HEK293 (cell line): ENCODE measurements around the gene LIN9.

Experiments
- CTCF ChIA-PET: fragments of 350-600 bp; formaldehyde crosslinking; extraction: SDS; loops from one replicate; lab custom pipeline; 2021; ENCODE audit warnings: antibody characterized with exemption; lab: Yijun Ruan, JAX
- POLR2A ChIA-PET: fragments of 300-600 bp; formaldehyde crosslinking; extraction: SDS; loops from one replicate; lab custom pipeline; 2020; ENCODE audit warnings: antibody characterized with exemption, inconsistent platforms; lab: Yijun Ruan, JAX
- H3K27ac ChIP-seq: fragments of 200-500 bp; sonication (Bioruptor generic); 2 replicates; pipeline ENCODE4 v1.5.1; 2014; ENCODE audit warnings: low read depth, low read length, control low read depth, inconsistent platforms; ENCODE audit errors: extremely low read depth
- H3K36me3 ChIP-seq, 2 experiments: fragments of 200-500 bp in 1 of 2; sonication (Bioruptor generic) in 1 of 2; 1 replicate in 1 of 2; 2 replicates in 1 of 2; pipeline ENCODE4 v1.5.1; 2014 to 2017; ENCODE audit warnings: inconsistent platforms in 2 of 2, low read length in 2 of 2; ENCODE audit not compliant: control insufficient read depth in 2 of 2, insufficient read depth in 1 of 2
- H3K4me1 ChIP-seq: fragments of 200-500 bp; sonication (Bioruptor generic); 2 replicates; pipeline ENCODE4 v1.5.1; 2014; ENCODE audit warnings: mild to moderate bottlenecking, low read length, inconsistent platforms; ENCODE audit not compliant: control insufficient read depth, insufficient read depth
- H3K4me3 ChIP-seq: 2 replicates; pipeline ENCODE4 v1.5.1; 2011; ENCODE audit warnings: low read depth, mild to moderate bottlenecking, control low read depth, low read length, moderate library complexity
- H3K9me3 ChIP-seq: fragments of 200-500 bp; sonication (Bioruptor generic); 2 replicates; pipeline ENCODE4 v1.5.1; 2014; ENCODE audit warnings: low read depth, low read length, inconsistent platforms; ENCODE audit not compliant: control insufficient read depth, insufficient read depth
- GLIS1 ChIP-seq: fragments of 450-650 bp; formaldehyde crosslinking; IDR thresholded peaks from 2 replicates; pipeline ENCODE4 v1.5.1; 2016; ENCODE audit warnings: missing biosample characterization, missing genetic modification characterization
- PRDM1 ChIP-seq: fragments of 450-650 bp; formaldehyde crosslinking; IDR thresholded peaks from 2 replicates; pipeline ENCODE4; 2016; ENCODE audit warnings: missing biosample characterization, missing genetic modification characterization
- ZBTB7A ChIP-seq: fragments of 450-650 bp; formaldehyde crosslinking; IDR thresholded peaks from 2 replicates; pipeline ENCODE4 v1.5.1; 2016; ENCODE audit warnings: low read depth, missing biosample characterization, missing genetic modification characterization
- ZNF132 ChIP-seq: fragments of 450-650 bp; formaldehyde crosslinking; IDR thresholded peaks from 2 replicates; pipeline ENCODE4 v1.5.1; 2017; ENCODE audit warnings: missing biosample characterization, missing genetic modification characterization, borderline replicate concordance
- ZNF169 ChIP-seq: fragments of 450-650 bp; formaldehyde crosslinking; IDR thresholded peaks from 2 replicates; pipeline ENCODE4 v1.5.1; 2016; ENCODE audit warnings: missing biosample characterization, missing genetic modification characterization
- ZNF221 ChIP-seq: fragments of 450-650 bp; formaldehyde crosslinking; IDR thresholded peaks from 2 replicates; pipeline ENCODE4 v1.5.1; 2017; ENCODE audit warnings: missing biosample characterization, missing genetic modification characterization, borderline replicate concordance
- ZNF248 ChIP-seq: fragments of 450-650 bp; formaldehyde crosslinking; IDR thresholded peaks from 2 replicates; pipeline ENCODE4 v1.5.1; 2017; ENCODE audit warnings: missing biosample characterization, missing genetic modification characterization
- ZNF324 ChIP-seq: fragments of 450-650 bp; formaldehyde crosslinking; IDR thresholded peaks from 2 replicates; pipeline ENCODE4 v1.5.1; 2016; ENCODE audit warnings: missing biosample characterization, missing genetic modification characterization
- ZNF350 ChIP-seq: fragments of 450-650 bp; formaldehyde crosslinking; IDR thresholded peaks from 2 replicates; pipeline ENCODE4 v1.5.0; 2017; ENCODE audit warnings: missing biosample characterization, mild to moderate bottlenecking, missing genetic modification characterization
- ZNF354C ChIP-seq: fragments of 450-650 bp; formaldehyde crosslinking; IDR thresholded peaks from 2 replicates; pipeline ENCODE4 v1.5.1; 2016; ENCODE audit warnings: missing biosample characterization, missing genetic modification characterization, low read depth, borderline replicate concordance
- ZNF624 ChIP-seq: fragments of 450-650 bp; formaldehyde crosslinking; IDR thresholded peaks from 2 replicates; pipeline ENCODE4 v1.5.1; 2017; ENCODE audit warnings: missing biosample characterization, missing genetic modification characterization
- ZNF791 ChIP-seq: fragments of 450-650 bp; formaldehyde crosslinking; IDR thresholded peaks from 2 replicates; pipeline ENCODE4 v1.5.1; 2016; ENCODE audit warnings: missing biosample characterization, missing genetic modification characterization
- TF ChIP-seq, protein P1 (sequence below): fragments of 450-650 bp; formaldehyde crosslinking; IDR thresholded peaks from 2 replicates; pipeline ENCODE4; 2016; ENCODE audit warnings: missing biosample characterization, missing genetic modification characterization
- TF ChIP-seq, protein P2 (sequence below): fragments of 450-650 bp; formaldehyde crosslinking; IDR thresholded peaks from 2 replicates; pipeline ENCODE4 v1.5.1; 2016; ENCODE audit warnings: missing biosample characterization, missing genetic modification characterization
- TF ChIP-seq, protein P3 (sequence below): sonication (generic); formaldehyde crosslinking; IDR thresholded peaks from 2 replicates; pipeline ENCODE4 v1.8.1; 2022; ENCODE audit warnings: mild to moderate bottlenecking, moderate library complexity, missing genetic modification reagents
- TF ChIP-seq, protein P4 (sequence below): fragments of 450-650 bp; formaldehyde crosslinking; IDR thresholded peaks from 2 replicates; pipeline ENCODE4 v1.5.1; 2017; ENCODE audit warnings: missing biosample characterization, missing genetic modification characterization
- TF ChIP-seq, protein P5 (sequence below): fragments of 450-650 bp; formaldehyde crosslinking; IDR thresholded peaks from 2 replicates; pipeline ENCODE4 v1.5.1; 2016; ENCODE audit warnings: missing biosample characterization, missing genetic modification characterization
- TF ChIP-seq, protein P6 (sequence below): fragments of 450-650 bp; IDR thresholded peaks from 2 replicates; pipeline ENCODE4 v1.5.1; 2018; ENCODE audit warnings: missing biosample characterization, mild to moderate bottlenecking, missing genetic modification characterization

The LIN9 gene

DNA sequence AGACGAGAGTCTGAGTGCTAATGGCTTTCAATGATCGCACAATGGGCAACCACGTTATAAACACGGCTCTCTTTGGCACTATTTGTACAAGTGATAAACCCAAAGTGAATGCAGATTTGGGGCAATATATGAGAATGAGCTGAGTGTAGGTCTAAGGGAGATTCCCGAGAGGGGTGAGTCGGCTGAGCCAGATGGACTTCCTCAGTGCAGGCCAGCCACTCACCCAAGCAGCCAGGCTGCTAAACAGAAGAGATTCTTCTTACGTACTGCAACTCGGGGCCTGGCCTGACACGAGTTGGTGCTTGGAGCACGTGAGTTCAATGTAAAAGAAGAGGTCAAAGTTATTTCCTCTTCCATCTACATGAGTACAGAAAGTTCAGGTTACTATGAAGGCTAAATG lies 91.7 kb downstream of the LIN9 start:
- no peak overlapping the region for H3K27ac ChIP-seq
- no peak overlapping the region for H3K4me3 ChIP-seq
- TF ChIP-seq PRDM1 (tag by site-specific recombination): no peak
- no peak for TF ChIP-seq ZNF350 (tag by site-specific recombination)
- TF ChIP-seq, protein P1, sequence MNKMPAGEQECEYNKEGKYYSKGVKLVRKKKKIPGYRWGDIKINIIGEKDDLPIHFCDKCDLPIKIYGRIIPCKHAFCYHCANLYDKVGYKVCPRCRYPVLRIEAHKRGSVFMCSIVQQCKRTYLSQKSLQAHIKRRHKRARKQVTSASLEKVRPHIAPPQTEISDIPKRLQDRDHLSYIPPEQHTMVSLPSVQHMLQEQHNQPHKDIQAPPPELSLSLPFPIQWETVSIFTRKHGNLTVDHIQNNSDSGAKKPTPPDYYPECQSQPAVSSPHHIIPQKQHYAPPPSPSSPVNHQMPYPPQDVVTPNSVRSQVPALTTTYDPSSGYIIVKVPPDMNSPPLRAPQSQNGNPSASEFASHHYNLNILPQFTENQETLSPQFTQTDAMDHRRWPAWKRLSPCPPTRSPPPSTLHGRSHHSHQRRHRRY: no peak
- no peak for TF ChIP-seq ZBTB7A (tag by site-specific recombination)
- no peak for TF ChIP-seq ZNF248 (tag by site-specific recombination)
- TF ChIP-seq, protein P2, sequence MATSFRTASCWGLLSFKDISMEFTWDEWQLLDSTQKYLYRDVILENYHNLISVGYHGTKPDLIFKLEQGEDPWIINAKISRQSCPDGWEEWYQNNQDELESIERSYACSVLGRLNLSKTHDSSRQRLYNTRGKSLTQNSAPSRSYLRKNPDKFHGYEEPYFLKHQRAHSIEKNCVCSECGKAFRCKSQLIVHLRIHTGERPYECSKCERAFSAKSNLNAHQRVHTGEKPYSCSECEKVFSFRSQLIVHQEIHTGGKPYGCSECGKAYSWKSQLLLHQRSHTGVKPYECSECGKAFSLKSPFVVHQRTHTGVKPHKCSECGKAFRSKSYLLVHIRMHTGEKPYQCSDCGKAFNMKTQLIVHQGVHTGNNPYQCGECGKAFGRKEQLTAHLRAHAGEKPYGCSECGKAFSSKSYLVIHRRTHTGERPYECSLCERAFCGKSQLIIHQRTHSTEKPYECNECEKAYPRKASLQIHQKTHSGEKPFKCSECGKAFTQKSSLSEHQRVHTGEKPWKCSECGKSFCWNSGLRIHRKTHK (tag by site-specific recombination): no peak
- TF ChIP-seq ZNF221 (tag by site-specific recombination): no peak
- no peak for TF ChIP-seq GLIS1
- TF ChIP-seq ZNF791 (tag by site-specific recombination): no peak
- TF ChIP-seq, protein P3, sequence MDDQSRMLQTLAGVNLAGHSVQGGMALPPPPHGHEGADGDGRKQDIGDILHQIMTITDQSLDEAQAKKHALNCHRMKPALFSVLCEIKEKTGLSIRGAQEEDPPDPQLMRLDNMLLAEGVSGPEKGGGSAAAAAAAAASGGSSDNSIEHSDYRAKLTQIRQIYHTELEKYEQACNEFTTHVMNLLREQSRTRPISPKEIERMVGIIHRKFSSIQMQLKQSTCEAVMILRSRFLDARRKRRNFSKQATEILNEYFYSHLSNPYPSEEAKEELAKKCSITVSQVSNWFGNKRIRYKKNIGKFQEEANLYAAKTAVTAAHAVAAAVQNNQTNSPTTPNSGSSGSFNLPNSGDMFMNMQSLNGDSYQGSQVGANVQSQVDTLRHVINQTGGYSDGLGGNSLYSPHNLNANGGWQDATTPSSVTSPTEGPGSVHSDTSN (CRISPR knock-in tag): no peak
- TF ChIP-seq ZNF354C: no peak
- CTCF ChIA-PET: interaction anchor here (1.1 kb wide), 1 partner anchor 92 kb away, joined by 4 read pairs; no protein-coding TSS in a partner anchor
- no peaks in the 10 kb centered on the region for H3K36me3 ChIP-seq
- POLR2A ChIA-PET: no interaction called here
- no peaks in the 10 kb centered on the region for H3K9me3 ChIP-seq
- no peaks in the 10 kb centered on the region for H3K4me1 ChIP-seq

DNA sequence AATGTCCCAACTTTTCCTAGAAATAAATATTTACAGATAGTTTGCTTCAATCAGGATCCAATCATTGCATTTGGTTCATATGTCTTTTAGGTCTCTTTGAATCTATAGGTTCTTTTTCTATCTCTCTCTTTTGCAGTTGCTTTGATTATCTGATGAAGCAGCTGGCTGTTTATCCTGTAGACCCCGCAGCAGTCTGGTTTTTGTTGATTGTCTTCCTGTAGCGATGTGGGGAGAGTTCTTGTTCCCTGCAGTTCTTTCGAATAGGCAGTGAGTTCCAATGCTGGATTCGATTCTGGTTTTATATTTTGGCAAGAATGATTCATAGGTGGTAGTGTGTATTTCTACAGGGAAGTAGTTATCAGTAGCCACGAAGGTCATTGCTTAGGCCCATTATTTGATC lies 92.9 kb downstream of the LIN9 start:
- Histone ChIP-seq H3K36me3 (no peaks in the 10 kb centered on the region), H3K9me3 (no peaks in the 10 kb centered on the region), H3K27ac (no peak overlapping the region)
- CTCF ChIA-PET: interaction anchor here (0.5 to 1.5 kb wide), 2 partner anchors 18 to 19 kb away, joined by 4 read pairs; no protein-coding TSS in a partner anchor
- TF ChIP-seq ZNF624 (tag by site-specific recombination) (no peak), ZNF132 (tag by site-specific recombination) (no peak), ZNF324 (tag by site-specific recombination) (no peak), ZNF169 (tag by site-specific recombination) (no peak)
- TF ChIP-seq, protein P4, sequence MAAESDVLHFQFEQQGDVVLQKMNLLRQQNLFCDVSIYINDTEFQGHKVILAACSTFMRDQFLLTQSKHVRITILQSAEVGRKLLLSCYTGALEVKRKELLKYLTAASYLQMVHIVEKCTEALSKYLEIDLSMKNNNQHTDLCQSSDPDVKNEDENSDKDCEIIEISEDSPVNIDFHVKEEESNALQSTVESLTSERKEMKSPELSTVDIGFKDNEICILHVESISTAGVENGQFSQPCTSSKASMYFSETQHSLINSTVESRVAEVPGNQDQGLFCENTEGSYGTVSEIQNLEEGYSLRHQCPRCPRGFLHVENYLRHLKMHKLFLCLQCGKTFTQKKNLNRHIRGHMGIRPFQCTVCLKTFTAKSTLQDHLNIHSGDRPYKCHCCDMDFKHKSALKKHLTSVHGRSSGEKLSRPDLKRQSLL (tag by site-specific recombination): no peak
- TF ChIP-seq, protein P5, sequence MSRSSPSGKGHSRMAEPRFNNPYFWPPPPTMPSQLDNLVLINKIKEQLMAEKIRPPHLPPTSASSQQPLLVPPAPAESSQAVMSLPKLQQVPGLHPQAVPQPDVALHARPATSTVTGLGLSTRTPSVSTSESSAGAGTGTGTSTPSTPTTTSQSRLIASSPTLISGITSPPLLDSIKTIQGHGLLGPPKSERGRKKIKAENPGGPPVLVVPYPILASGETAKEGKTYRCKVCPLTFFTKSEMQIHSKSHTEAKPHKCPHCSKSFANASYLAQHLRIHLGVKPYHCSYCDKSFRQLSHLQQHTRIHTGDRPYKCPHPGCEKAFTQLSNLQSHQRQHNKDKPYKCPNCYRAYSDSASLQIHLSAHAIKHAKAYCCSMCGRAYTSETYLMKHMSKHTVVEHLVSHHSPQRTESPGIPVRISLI (tag by site-specific recombination): no peak
- TF ChIP-seq, protein P6, sequence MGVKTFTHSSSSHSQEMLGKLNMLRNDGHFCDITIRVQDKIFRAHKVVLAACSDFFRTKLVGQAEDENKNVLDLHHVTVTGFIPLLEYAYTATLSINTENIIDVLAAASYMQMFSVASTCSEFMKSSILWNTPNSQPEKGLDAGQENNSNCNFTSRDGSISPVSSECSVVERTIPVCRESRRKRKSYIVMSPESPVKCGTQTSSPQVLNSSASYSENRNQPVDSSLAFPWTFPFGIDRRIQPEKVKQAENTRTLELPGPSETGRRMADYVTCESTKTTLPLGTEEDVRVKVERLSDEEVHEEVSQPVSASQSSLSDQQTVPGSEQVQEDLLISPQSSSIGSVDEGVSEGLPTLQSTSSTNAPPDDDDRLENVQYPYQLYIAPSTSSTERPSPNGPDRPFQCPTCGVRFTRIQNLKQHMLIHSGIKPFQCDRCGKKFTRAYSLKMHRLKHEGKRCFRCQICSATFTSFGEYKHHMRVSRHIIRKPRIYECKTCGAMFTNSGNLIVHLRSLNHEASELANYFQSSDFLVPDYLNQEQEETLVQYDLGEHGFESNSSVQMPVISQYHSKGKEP (tag by site-specific recombination): no peak
- TF ChIP-seq, all 188 proteins: peak for 0
- no peak overlapping the region for H3K4me3 ChIP-seq
- POLR2A ChIA-PET: no interaction called here
- no peaks in the 10 kb centered on the region for H3K4me1 ChIP-seq
